GM23248 (cell line): Measurements from ENCODE around the gene SYTL3. TPM values are rescaled to one million over a fixed set of nuclear protein-coding genes. Genes with fewer than 3 reads are reported as not detected.
A peak's percentile ranks its signal among the peaks of the same experiment; 100 is the strongest.

Source experiments
- DNase-seq: peaks from one replicate; pipeline ENCODE4 v3.0.0-alpha.2; 2015
- H2AFZ ChIP-seq: fragments of 200-600 bp; sonication (generic); 2 replicates; pipeline ENCODE4 v1.6.1; 2016; ENCODE audit warnings: antibody characterized with exemption
- H3F3A ChIP-seq: fragments of 200-600 bp; sonication (generic); 2 replicates; pipeline ENCODE4 v1.6.1; 2016; ENCODE audit warnings: mild to moderate bottlenecking, antibody characterized with exemption, mixed run types; ENCODE audit not compliant: insufficient read depth
- H3K27ac ChIP-seq: fragments of 200-600 bp; sonication (generic); 2 replicates; pipeline ENCODE4 v1.5.1; 2016; ENCODE audit warnings: mild to moderate bottlenecking
- H3K27me3 ChIP-seq: fragments of 200-600 bp; sonication (generic); replicated peaks from 2 replicates; pipeline ENCODE4 v1.6.1; 2016; ENCODE audit warnings: mild to moderate bottlenecking; ENCODE audit not compliant: insufficient read depth
- H3K36me3 ChIP-seq: fragments of 200-600 bp; sonication (generic); 2 replicates; pipeline ENCODE4 v1.6.1; 2016; ENCODE audit warnings: low read depth, mild to moderate bottlenecking
- H3K4me1 ChIP-seq: fragments of 200-600 bp; sonication (generic); 2 replicates; pipeline ENCODE4 v1.6.1; 2016; ENCODE audit warnings: mild to moderate bottlenecking; ENCODE audit not compliant: insufficient read depth
- H3K4me2 ChIP-seq: fragments of 200-600 bp; sonication (generic); one replicate; pipeline ENCODE4 v1.6.1; 2016; ENCODE audit warnings: mild to moderate bottlenecking; ENCODE audit not compliant: unreplicated experiment
- H3K4me3 ChIP-seq: fragments of 200-600 bp; sonication (generic); 2 replicates; pipeline ENCODE4 v1.5.1; 2016; ENCODE audit warnings: mild to moderate bottlenecking
- H3K79me2 ChIP-seq: fragments of 200-600 bp; sonication (generic); 2 replicates; pipeline ENCODE4 v1.6.1; 2016; ENCODE audit warnings: mild to moderate bottlenecking; ENCODE audit not compliant: insufficient read depth
- H3K9ac ChIP-seq: fragments of 200-600 bp; sonication (generic); 2 replicates; pipeline ENCODE4 v1.6.1; 2016; ENCODE audit warnings: mild to moderate bottlenecking
- H3K9me2 ChIP-seq: fragments of 200-600 bp; sonication (generic); 2 replicates; pipeline ENCODE4 v1.6.1; 2016; ENCODE audit warnings: mixed run types, mild to moderate bottlenecking, moderate library complexity; ENCODE audit not compliant: insufficient read depth
- H3K9me3 ChIP-seq: fragments of 200-600 bp; sonication (generic); one replicate; pipeline ENCODE4 v1.6.1; 2017; ENCODE audit warnings: low read depth
- H4K20me1 ChIP-seq: fragments of 200-600 bp; sonication (generic); 2 replicates; pipeline ENCODE4 v1.6.0; 2016; ENCODE audit not compliant: insufficient read depth
- EZH2 ChIP-seq: fragments of 200-600 bp; sonication (generic); IDR thresholded peaks from 2 replicates; pipeline ENCODE4 v1.6.1; 2018; ENCODE audit warnings: antibody characterized with exemption, mild to moderate bottlenecking; ENCODE audit not compliant: insufficient read depth, poor library complexity, severe bottlenecking
- EZH2phosphoT487 ChIP-seq: fragments of 200-600 bp; sonication (generic); IDR thresholded peaks from 2 replicates; pipeline ENCODE4 v1.6.1; 2018; ENCODE audit warnings: antibody characterized with exemption, moderate library complexity, mild to moderate bottlenecking, low read depth; ENCODE audit not compliant: insufficient read depth
- WGBS, 2 experiments: methylation state at CpG; one replicate each; pipeline ENCODE4 v1.1.6; 2015 to 2017; ENCODE audit warnings: low lambda C conversion rate in 2 of 2, low coverage in 1 of 2; ENCODE audit errors: missing lambda C conversion rate in 2 of 2; 5-methylcytosine and 5-hydroxymethylcytosine counted together
- in situ Hi-C: fragments of 300-500 bp; cut with MboI; formaldehyde crosslinking; loops from 2 replicates; pipeline ENCODE4 v1.15.0; 2020
- polyA plus RNA-seq: library from polyadenylated mRNA; unstranded; fragments of >200 nt; fragmentation: Nextera tagmentation; extraction: Ambion mirVana; gene quantifications from 2 replicates; pipeline ENCODE4 v1.2.1, GENCODE V29; 2016
- total RNA-seq: library from RNA; depleted of rRNA; stranded (reverse); fragments of >200 nt; shearing (Covaris generic); gene quantifications from 2 replicates; pipeline ENCODE4 v1.2.3, GENCODE V29; 2014

Gene SYTL3
- total and polyA plus RNA-seq, 2 experiments from 2014 or later = 2.1 to 2.3 TPM

GRCh38 chr6:158627940-158628211, 22.0 kb upstream of the SYTL3 start:
- no peak overlapping the region for H3K4me3 ChIP-seq
- 0 out of 2 replicates have a peak, but pooled peaks cover 4% of the 10 kb centered on the region for H3K36me3 ChIP-seq
- H3K9me3 ChIP-seq = no peaks in the 10 kb centered on the region
- no peaks in the 10 kb centered on the region for H3K27me3 ChIP-seq
- no peak for DNase-seq
- no peak overlapping the region for H2AFZ ChIP-seq
- no peak overlapping the region for H3K9ac ChIP-seq
- in situ Hi-C loops = no loop called here
- no peaks in the 10 kb centered on the region for H3K9me2 ChIP-seq
- TF ChIP-seq EZH2 (no peak), EZH2phosphoT487 (no peak)
- H3F3A ChIP-seq = peaks cover 33% of the 10 kb centered on the region
- H3K27ac ChIP-seq = no peak overlapping the region
- H4K20me1 ChIP-seq = no peaks in the 10 kb centered on the region
- H3K4me1 ChIP-seq = peaks cover 26% of the 10 kb centered on the region
- 93% methylated on average over 9 of the region's 9 CpGs for WGBS, 2 experiments
- H3K4me2 ChIP-seq = no peak overlapping the region
- peaks cover 2% of the 10 kb centered on the region; the same call in 1 of the 2 replicates for H3K79me2 ChIP-seq

GRCh38 chr6:158628542-158628941, 21.3 kb upstream of the SYTL3 start:
- Histone ChIP-seq H2AFZ (no peak overlapping the region), H3K36me3 (0 out of 2 replicates have a peak, but pooled peaks cover 5% of the 10 kb centered on the region), H3K27ac (no peak overlapping the region), H3K79me2 (peaks cover 7% of the 10 kb centered on the region; the same call in 1 of the 2 replicates), H3K9ac (no peak overlapping the region), H3K9me3 (no peaks in the 10 kb centered on the region), H3K4me3 (no peak overlapping the region), H3K9me2 (no peaks in the 10 kb centered on the region), H3F3A (peaks cover 39% of the 10 kb centered on the region), H4K20me1 (no peaks in the 10 kb centered on the region), H3K27me3 (no peaks in the 10 kb centered on the region), H3K4me2 (no peak overlapping the region), H3K4me1 (peaks cover 26% of the 10 kb centered on the region)
- no peak for DNase-seq
- TF ChIP-seq EZH2phosphoT487 = no peak
- WGBS, 2 experiments = 91 to 93% methylated on average over 17 of the region's 17 CpGs
- in situ Hi-C loops = no loop called here

- no peak for TF ChIP-seq EZH2
- no peak for TF ChIP-seq EZH2phosphoT487
- Histone ChIP-seq H3K4me1 (peaks cover 31% of the 10 kb centered on the region), H3K9ac (no peak overlapping the region), H3K9me2 (no peaks in the 10 kb centered on the region), H3K9me3 (no peaks in the 10 kb centered on the region), H3K36me3 (peaks cover 13% of the 10 kb centered on the region; the same call in 1 of the 2 replicates), H3K79me2 (peaks cover 15% of the 10 kb centered on the region), H3K27ac (no peak overlapping the region), H2AFZ (no peak overlapping the region), H4K20me1 (no peaks in the 10 kb centered on the region), H3K4me3 (no peak overlapping the region), H3K27me3 (no peaks in the 10 kb centered on the region), H3K4me2 (no peak overlapping the region), H3F3A (peaks cover 49% of the 10 kb centered on the region)
- 91 to 92% methylated on average over 19 to 20 of the region's 20 CpGs for WGBS, 2 experiments
- in situ Hi-C loops = no loop called here
- DNase-seq = no peak
These were observed 20.3 kb upstream of the SYTL3 start for GRCh38 chr6:158629367-158630221.

GRCh38 chr6:158630938-158631616, 18.8 kb upstream of the SYTL3 start:
- Histone ChIP-seq H4K20me1 (no peaks in the 10 kb centered on the region), H3K4me3 (peak overlapping the region; percentile 41), H3K27me3 (no peaks in the 10 kb centered on the region), H3F3A (peaks cover 60% of the 10 kb centered on the region), H3K36me3 (peaks cover 25% of the 10 kb centered on the region), H3K4me2 (peak overlapping the region; percentile 65), H3K9ac (peak overlapping the region; percentile 72), H3K4me1 (peaks cover 31% of the 10 kb centered on the region), H2AFZ (0 out of 2 replicates have a peak overlapping the region, but pooled peaks have one; percentile 35), H3K9me3 (no peaks in the 10 kb centered on the region), H3K79me2 (peaks cover 27% of the 10 kb centered on the region), H3K9me2 (no peaks in the 10 kb centered on the region), H3K27ac (peak overlapping the region; percentile 92)
- WGBS, 2 experiments = 43 to 45% methylated on average over 19 of the region's 19 CpGs
- DNase-seq = peak; percentile 88
- TF ChIP-seq EZH2phosphoT487 (no peak), EZH2 (no peak)
- in situ Hi-C loops = no loop called here
